Activated B cell treated with CpG ODN at 0.5 μM for 24 hours (primary cell): ENCODE measurements around the gene OSCAR. TPM values are rescaled to one million over a fixed set of nuclear protein-coding genes. Genes with fewer than 3 reads are reported as not detected.

Experiments
- ATAC-seq: fragments of 200-7000 bp; cut with Tn5 transposase; one replicate; pipeline ENCODE4 v1.10.0; 2021; ENCODE audit warnings: low read depth, mild to moderate bottlenecking, moderate library complexity
- CTCF ChIA-PET: fragments of 350-600 bp; sonication (Branson Sonifier 250); formaldehyde crosslinking; loops from one replicate; lab custom pipeline; 2021; ENCODE audit warnings: antibody characterized with exemption; lab: Charles Lee
- POLR2A ChIA-PET: fragments of 350-600 bp; sonication (Branson Sonifier 250); formaldehyde crosslinking; loops from one replicate; lab custom pipeline; 2021; ENCODE audit warnings: antibody characterized with exemption; lab: Charles Lee
- DNase-seq: peaks from one replicate; pipeline ENCODE4 v3.0.0; 2022
- H3K27ac Mint-ChIP-seq: one replicate; pipeline ENCODE4 v1.8.0; 2020; ENCODE audit warnings: mixed read lengths
- H3K27me3 Mint-ChIP-seq: one replicate; pipeline ENCODE4 v1.8.0; 2021; ENCODE audit warnings: mixed read lengths
- H3K36me3 Mint-ChIP-seq: one replicate; pipeline ENCODE4 v1.8.0; 2021; ENCODE audit warnings: low read depth, mixed read lengths
- H3K4me1 Mint-ChIP-seq: one replicate; pipeline ENCODE4 v1.8.0; 2021; ENCODE audit warnings: mixed read lengths
- H3K4me3 Mint-ChIP-seq: one replicate; pipeline ENCODE4 v1.8.0; 2020; ENCODE audit warnings: mild to moderate bottlenecking, mixed read lengths
- H3K9me3 Mint-ChIP-seq: one replicate; pipeline ENCODE4 v1.8.0; 2020; ENCODE audit warnings: mixed read lengths
- intact Hi-C: fragments of 100-400 bp; cut with micrococcal nuclease; formaldehyde crosslinking; loops from one replicate; pipeline ENCODE4 v1.15.1; 2024
- total RNA-seq: library from RNA; stranded (reverse); gene quantifications from 2 replicates; pipeline ENCODE4 v1.2.3, GENCODE V29; 2022
- TF ChIP-seq, protein P1 (sequence below): fragments of 200-600 bp; IDR thresholded peaks from one replicate; pipeline ENCODE4 v1.8.0; 2022; ENCODE audit warnings: antibody characterized with exemption, mild to moderate bottlenecking

OSCAR gene
- total RNA-seq, 1 donor from 2014 or later: 0.16 TPM

- H3K4me1 Mint-ChIP-seq: no peaks in the 10 kb centered on the region
- CTCF ChIA-PET: no interaction called here
Observed at GRCh38 chr19:54074851-54075250, 25.8 kb downstream of the OSCAR start.

DNA sequence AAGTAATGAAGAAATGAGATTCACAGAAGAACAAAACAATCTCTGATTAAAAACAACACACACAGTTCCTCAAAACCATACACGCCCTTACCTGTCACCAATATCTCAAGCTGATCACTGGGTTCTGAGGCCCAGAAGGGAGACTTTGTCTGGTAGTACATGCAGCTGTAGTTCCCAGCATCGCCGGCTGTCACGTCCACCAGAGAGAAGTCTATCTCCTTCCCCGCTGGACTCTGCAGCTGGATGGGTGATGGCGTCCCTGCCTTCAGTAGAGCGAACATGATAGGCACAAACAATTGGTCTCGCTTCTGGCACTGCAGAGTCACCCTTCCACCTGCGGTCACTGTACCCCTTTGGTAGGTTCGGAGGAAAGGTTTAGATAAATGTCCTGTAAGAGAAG, 26.8 kb downstream of the OSCAR start:
- ChIA-PET CTCF (no interaction called here), POLR2A (interaction anchor here (0.6 kb wide), 1 partner anchor 287 kb away, joined by 4 read pairs; no protein-coding TSS in a partner anchor)
- H3K9me3 Mint-ChIP-seq: peaks cover 7% of the 10 kb centered on the region
- H3K36me3 Mint-ChIP-seq: no peaks in the 10 kb centered on the region
- ATAC-seq: no peak
- no peaks in the 10 kb centered on the region for H3K4me1 Mint-ChIP-seq
- no peak overlapping the region for H3K27ac Mint-ChIP-seq
- DNase-seq: no peak
- TF ChIP-seq, protein P1, sequence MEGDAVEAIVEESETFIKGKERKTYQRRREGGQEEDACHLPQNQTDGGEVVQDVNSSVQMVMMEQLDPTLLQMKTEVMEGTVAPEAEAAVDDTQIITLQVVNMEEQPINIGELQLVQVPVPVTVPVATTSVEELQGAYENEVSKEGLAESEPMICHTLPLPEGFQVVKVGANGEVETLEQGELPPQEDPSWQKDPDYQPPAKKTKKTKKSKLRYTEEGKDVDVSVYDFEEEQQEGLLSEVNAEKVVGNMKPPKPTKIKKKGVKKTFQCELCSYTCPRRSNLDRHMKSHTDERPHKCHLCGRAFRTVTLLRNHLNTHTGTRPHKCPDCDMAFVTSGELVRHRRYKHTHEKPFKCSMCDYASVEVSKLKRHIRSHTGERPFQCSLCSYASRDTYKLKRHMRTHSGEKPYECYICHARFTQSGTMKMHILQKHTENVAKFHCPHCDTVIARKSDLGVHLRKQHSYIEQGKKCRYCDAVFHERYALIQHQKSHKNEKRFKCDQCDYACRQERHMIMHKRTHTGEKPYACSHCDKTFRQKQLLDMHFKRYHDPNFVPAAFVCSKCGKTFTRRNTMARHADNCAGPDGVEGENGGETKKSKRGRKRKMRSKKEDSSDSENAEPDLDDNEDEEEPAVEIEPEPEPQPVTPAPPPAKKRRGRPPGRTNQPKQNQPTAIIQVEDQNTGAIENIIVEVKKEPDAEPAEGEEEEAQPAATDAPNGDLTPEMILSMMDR: no peak
- H3K4me3 Mint-ChIP-seq: no peak overlapping the region
- intact Hi-C loops: no loop called here
- H3K27me3 Mint-ChIP-seq: no peaks in the 10 kb centered on the region

More at GRCh38 chr19:54074851-54075250, 25.8 kb downstream of the OSCAR start:
- DNase-seq (no peak), ATAC-seq (no peak)
- intact Hi-C loops: no loop called here
- Mint-ChIP-seq H3K27me3 (no peaks in the 10 kb centered on the region), H3K36me3 (no peaks in the 10 kb centered on the region), H3K4me3 (no peak overlapping the region), H3K9me3 (no peaks in the 10 kb centered on the region), H3K27ac (no peak overlapping the region)
- POLR2A ChIA-PET: no interaction called here
- TF ChIP-seq, protein P1: no peak

DNA sequence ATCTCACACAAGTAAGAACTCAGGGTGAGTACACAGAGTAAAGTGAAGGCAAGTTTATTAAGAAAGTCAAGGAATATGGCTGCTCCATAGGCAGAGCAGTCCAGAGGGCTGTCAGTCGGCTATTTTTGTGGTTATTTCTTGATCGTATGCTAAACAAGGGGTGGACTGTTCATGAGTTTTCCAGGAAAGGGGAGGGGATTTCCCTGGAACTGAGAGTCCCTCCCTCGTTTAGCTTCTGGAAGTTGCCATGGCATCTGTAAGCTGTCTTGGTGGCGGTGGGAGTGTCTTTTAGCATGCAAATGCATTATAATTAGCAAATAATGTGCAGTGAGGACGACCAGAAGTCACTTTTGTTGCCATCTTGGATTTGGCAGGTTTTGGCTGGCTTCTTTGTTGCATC, 31.1 kb downstream of the OSCAR start:
- Mint-ChIP-seq H3K4me3 (no peak overlapping the region), H3K4me1 (no peaks in the 10 kb centered on the region), H3K9me3 (peaks cover 7% of the 10 kb centered on the region), H3K27ac (no peak overlapping the region), H3K27me3 (peaks cover 6% of the 10 kb centered on the region), H3K36me3 (no peaks in the 10 kb centered on the region)
- DNase-seq (no peak), ATAC-seq (no peak)
- POLR2A ChIA-PET: interaction anchor here (0.5 kb wide), 1 partner anchor 396 kb away, joined by 3 read pairs; no protein-coding TSS in a partner anchor
- TF ChIP-seq, protein P1: no peak
- intact Hi-C loops: no loop called here
- CTCF ChIA-PET: no interaction called here

DNA sequence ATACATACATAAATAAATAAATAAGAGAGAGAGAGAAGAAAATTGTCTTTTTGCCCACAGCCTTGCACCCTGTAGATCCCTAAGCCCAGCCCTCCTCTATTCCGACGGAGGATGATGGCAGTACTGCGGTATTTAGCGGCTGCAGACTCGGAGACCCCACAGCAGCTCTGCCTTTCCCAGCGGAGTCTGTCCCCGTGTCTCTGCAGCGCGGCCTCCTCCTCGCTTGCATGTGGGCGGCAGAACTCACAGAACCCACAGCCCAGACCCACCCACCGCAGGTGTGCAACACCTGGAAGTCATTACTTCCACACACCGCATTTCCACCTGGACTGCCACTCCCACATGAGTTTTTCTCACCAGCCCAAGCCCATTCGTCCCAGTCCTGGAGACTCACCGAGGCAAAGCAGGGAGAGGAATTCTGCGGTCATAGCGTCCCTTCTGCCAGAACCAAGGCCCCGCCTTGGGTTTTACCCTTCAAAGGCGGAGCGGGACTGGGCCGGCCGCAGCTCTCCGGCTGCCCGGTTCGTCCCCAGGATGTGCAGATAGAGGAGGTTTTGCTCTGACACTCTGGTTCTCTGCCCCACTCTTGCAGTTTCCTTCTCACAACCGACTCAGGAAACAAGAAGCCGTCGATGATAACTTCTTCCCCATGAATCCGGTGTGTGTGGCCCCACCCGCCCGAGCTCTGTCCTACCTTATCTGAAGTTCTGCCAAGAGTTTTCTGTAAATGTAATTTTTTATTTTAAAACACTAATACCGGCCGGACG, 37.1 kb downstream of the OSCAR start, which contains the start of gene VSTM1:
TSS of gene VSTM1 (minus strand) at position 548 of the 767 bp plus-strand sequence. CDS start at position 428, 120 bp downstream.
- Mint-ChIP-seq H3K4me1 (no peaks in the 10 kb centered on the region), H3K27ac (no peak within 1 kb of the TSS), H3K27me3 (peaks cover 12% of the 10 kb centered on the region), H3K4me3 (no peak within 1 kb of the TSS), H3K9me3 (no peaks in the 10 kb centered on the region), H3K36me3 (no peaks in the 10 kb centered on the region)
- CTCF ChIA-PET: no interaction called here
- DNase-seq: no peak
- intact Hi-C loops: no loop called here
- TF ChIP-seq, protein P1: no peak
- no peak for ATAC-seq
- POLR2A ChIA-PET: no interaction called here

DNA sequence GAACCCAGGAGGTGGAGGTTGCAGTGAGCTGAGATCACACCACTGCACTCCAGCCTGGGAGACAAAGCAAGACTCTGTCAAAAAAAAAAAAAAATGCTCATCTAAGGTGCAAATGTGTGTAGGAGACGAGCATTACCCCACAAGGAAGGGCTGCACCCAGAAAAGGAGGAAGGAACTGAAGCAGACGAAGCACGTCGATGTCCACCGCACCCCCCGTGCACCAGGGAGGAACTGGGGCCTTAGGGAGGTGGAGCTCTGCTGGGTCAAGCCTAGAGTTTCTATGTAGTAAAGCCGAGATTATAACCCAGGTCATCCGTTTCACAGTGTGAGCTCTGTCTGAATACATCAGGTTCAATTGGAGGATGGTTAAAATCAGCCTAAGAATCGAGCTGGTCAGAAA, 38.0 kb downstream of the OSCAR start:
- H3K4me1 Mint-ChIP-seq: no peaks in the 10 kb centered on the region
- H3K27me3 Mint-ChIP-seq: peaks cover 10% of the 10 kb centered on the region
- DNase-seq: no peak
- no peaks in the 10 kb centered on the region for H3K36me3 Mint-ChIP-seq
- no peak overlapping the region for H3K27ac Mint-ChIP-seq
- intact Hi-C loops: no loop called here
- no peak overlapping the region for H3K4me3 Mint-ChIP-seq
- H3K9me3 Mint-ChIP-seq: no peaks in the 10 kb centered on the region
- ChIA-PET CTCF (no interaction called here), POLR2A (interaction anchor here (0.7 kb wide), 1 partner anchor 39 kb away, joined by 4 read pairs; no protein-coding TSS in a partner anchor)
- no peak for ATAC-seq
- TF ChIP-seq, protein P1: no peak
